ENCODE measurements around the gene LRMDA.

- TF ChIP-seq CTCF (IDR thresholded peaks at IDR 0.05) (no peak), CHD4 (IDR thresholded peaks at IDR 0.05; ENCODE audit: borderline replicate concordance) (no peak), REST (IDR thresholded peaks at IDR 0.05) (no peak), FOSL2 (IDR thresholded peaks at IDR 0.05) (no peak), FOSL2 (CRISPR knock-in tag; IDR thresholded peaks at IDR 0.05) (no peak), CEBPB (IDR thresholded peaks at IDR 0.05) (no peak), RAD21 (conservative IDR thresholded peaks at IDR 0.05 in 1 of 2, IDR thresholded peaks at IDR 0.05 in 1 of 2) (no peak), USF2 (IDR thresholded peaks at IDR 0.05) (no peak), MAX (IDR thresholded peaks at IDR 0.05) (no peak), POLR2A (IDR thresholded peaks at IDR 0.05; ENCODE audit: low read length) (no peak), BHLHE40 (IDR thresholded peaks at IDR 0.05; ENCODE audit: low read depth, low read length) (no peak), SREBF2 (IDR thresholded peaks at IDR 0.05) (no peak), ESRRA (IDR thresholded peaks at IDR 0.05; ENCODE audit: borderline replicate concordance, low read length) (no peak), MYC (IDR thresholded peaks at IDR 0.05; ENCODE audit: borderline replicate concordance, low read length) (no peak)
Measured at GRCh38 chr10:75639736-75640135, 208.3 kb downstream of the LRMDA start.

Measured in A549 (cell line).